HG02852 (cell line): ENCODE data around the gene RRH.
"Not testable (repeated sequence)": the region's sequence is repeated elsewhere in the genome, so short reads cannot be mapped to it uniquely, and the experiment has no call there.

Experiments used
- ATAC-seq: cut with Tn5 transposase; IDR thresholded peaks from one replicate; pipeline ENCODE4 v1.9.1; 2021; ENCODE audit warnings: mild to moderate bottlenecking, moderate library complexity; ENCODE audit not compliant: unreplicated experiment

The RRH gene

GRCh38 chr4:109827672-109828071 is at the start of gene RRH:
Gene RRH (plus strand): TSS chr4:109827972. CDS start chr4:109828028, 56 bp downstream.
- ATAC-seq: no peak

DNA sequence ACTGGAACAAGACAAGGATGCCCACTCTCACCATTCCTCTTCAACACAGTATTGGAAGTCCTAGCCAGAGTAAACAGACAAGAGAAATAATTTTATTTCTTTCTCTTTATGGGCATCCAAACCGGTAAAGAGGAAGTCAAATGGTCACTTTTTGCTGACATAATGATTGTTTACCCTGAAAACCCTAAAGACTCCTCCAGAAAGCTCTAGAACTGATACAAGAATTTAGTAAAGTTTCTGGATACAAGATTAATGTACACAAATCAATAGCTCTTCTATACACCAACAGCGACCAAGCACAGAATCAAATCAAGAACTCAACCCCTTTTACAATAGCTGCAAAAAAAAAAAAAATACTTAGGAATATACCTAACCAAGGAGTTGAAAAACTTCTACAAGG is 45.7 kb upstream of the RRH start:
- not testable (repeated sequence) for ATAC-seq

DNA sequence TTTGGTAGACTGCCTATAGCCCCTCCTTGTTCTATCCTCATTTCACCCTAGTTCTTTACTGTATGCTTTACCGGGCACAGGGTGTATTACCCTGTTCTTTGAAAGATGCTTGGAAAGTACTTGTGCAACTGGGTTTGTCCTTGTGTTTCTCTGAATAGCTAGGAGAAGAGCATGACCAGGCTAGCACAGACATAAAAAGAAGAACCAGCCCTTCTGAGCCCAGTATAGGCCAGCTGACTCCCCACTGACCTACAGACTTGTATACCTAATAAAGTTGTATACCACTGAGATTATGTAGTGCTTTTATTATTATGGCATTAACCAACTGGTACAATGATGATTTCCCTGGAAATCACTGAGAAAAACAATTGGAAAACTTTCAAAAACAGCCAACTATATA is 40.9 kb upstream of the RRH start:
- ATAC-seq: no peak

DNA sequence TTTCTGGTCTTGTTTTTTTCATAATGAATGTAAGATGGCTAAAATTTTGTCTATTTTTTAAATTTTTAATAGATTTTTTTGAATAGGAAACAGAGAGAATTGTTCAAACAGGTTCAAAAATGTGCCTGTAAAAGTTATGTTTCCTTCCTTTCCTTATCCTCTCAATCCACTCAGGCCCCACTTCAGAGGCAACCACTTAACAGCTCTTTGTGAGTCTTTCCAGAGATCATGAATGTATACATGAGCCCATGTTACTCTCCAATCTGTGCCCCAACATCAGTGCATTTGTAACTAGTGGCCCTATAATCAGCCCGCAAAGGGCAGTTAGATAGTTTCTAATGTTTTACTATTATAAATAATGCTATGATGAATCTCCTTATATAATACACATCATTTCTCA is 40.0 kb upstream of the RRH start:
- ATAC-seq: no peak

GRCh38 chr4:109795059-109795458 is 32.7 kb upstream of the RRH start:
- ATAC-seq: no peak

- ATAC-seq: no peak
These were observed 28.9 kb upstream of the RRH start for GRCh38 chr4:109798866-109799265.

DNA sequence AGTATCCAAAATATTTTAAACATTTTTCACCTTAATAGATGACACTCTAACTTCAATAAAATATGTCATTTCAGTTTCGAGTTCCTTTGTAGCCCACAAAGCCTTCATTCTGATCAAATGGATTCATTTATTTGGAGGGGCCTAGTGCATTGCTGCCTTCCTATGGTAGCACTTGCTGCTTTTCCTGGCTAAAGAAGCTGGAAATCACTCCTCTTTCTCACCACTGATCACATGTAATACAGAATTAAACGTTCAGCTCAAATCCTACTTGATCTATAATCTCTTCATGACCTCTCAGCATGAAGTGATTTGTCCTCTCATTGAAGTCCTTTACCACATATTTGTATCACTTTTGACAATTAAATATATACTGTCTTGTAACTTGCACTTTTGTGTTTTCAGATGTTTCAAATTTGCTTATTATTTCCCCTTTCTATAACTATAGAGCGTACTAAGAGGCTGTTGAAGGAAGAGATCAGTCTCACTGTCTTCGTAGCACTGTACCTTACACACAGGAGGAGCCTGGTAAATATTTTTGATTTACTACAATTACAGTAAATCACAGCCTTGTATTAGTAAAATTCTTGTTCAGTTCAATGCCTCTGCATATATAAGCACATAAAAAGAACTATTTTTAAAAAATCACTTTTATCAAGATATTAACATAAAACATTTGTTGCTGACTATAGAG is 26.5 kb upstream of the RRH start:
- no peak for ATAC-seq

- no peak for ATAC-seq
These were observed 25.9 kb upstream of the RRH start, which contains the start of gene CFI for GRCh38 chr4:109801895-109802319. Gene CFI (minus strand): TSS chr4:109801999. CDS start chr4:109801971, 28 bp downstream.

GRCh38 chr4:109803924-109804571 is 23.7 kb upstream of the RRH start:
- peak; percentile 61 for ATAC-seq

DNA sequence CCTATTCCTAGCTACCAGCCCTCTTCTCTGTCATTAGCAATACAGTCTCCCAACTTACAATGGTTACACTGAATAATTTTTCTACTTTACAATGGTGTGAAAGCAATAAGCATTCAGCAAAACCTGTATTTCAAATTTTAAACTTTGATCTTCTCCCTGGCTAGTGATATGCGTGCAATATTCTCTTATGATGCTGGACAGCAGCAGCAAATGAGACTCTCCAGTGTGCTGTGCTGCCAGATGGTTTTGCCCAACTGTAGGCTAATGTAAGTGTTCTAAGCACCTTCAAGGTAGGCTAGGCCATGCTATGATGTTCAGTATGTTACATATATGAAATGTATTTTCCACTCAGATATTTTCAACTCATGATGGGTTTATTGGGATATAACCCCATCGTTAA is 18.1 kb upstream of the RRH start:
- ATAC-seq: no peak

GRCh38 chr4:109810552-109811387 is 17.0 kb upstream of the RRH start:
- no peak for ATAC-seq

DNA sequence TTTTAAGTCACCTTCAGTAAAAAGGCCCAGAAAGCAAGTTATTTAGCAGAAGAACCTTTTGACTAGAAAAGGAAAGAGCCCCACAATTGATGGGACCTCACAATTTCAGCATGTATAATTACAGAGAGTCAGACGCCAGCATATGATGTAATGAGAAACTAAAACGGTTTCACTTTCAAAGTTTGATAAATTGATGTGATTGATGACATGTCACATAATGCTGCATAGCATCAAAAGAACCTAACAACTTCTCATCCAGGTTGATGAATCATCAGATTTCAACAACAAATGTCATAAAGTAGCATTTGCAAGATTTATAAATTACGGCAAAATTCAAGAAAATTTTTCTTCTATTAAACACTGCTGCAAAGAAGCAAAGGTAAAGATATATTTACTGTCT is 16.1 kb upstream of the RRH start:
- ATAC-seq: no peak

DNA sequence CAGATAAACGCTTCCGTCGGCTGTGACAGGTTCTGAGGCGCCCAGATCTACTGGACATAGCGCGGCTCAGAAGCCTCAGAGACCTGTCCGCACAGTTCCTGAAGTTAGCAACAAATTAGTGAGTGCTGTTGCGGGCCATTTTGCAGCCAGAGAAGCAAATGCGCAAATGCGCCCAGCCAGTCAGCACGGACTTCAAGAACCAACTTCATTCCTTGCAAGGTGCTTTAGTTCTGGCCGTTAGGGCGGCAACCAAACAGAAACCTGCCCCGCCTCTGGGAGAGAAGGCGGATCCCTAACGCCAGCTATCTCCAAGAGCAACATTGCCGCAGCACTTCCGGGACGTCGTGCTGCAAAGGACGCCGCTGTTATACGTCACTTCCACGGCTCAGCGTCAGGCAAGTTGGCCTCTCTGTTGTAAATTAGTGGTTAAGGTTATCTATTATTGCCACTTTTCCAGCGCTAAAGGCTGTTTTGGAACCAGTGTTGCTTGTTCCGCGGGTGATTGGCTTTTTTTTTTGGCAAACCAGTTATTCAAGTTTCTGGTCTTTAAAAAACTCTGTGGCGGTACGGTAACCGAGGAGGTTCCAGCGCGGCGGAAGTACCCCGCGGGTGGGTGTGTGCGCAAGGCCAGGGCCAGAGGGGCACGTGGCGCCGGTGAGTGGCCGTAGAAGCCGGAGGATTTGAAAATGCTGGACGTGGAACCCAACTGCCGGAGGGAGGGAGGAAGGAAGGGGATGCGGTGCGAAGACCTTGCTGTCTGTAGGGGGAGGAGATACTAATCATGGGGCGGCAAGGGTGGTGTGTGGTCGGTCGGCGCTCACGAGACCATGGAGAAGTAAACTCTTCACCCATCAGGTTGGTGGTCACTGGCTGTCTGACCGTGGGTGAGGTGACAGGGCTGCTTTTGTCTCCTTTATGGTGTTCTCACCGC is 12.4 kb upstream of the RRH start, which contains the start of gene GAR1:
TSS of gene GAR1 (plus strand) at position 612 of the 931 bp plus-strand sequence. CDS start 403 bp downstream, outside the sequence.
- ATAC-seq: peak; percentile 99

DNA sequence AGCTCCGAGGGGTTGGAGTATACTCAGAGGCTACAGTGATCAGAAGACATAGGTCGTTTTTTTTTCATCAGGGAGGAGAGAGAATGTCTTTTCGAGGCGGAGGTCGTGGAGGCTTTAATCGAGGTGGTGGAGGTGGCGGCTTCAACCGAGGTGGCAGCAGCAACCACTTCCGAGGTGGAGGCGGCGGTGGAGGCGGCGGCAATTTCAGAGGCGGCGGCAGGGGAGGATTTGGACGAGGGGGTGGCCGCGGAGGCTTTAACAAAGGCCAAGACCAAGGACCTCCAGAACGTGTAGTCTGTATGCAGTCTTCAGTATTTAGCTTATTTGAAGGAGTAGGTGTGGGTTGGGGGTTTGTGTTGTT is 11.7 kb upstream of the RRH start:
- ATAC-seq: no peak

DNA sequence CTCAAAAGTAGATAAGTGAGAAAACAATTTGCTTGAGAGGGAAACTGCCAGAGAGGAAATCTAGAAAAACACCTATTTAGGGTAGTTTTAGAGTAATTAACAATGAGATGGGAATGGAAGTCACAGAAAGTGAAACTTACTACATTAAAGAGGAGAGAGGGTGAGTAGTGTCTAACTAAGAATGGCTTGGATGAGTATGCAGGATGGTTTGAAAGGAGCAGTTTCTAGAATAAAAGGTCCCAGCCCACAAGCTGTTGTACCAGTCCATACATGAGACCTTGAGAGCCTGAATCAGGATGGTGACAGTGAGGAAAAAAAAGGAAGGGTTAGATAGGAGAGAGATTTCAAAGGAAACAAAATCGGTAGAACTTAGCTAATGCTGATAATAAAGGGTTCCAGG is 10.9 kb upstream of the RRH start:
- ATAC-seq: no peak

DNA sequence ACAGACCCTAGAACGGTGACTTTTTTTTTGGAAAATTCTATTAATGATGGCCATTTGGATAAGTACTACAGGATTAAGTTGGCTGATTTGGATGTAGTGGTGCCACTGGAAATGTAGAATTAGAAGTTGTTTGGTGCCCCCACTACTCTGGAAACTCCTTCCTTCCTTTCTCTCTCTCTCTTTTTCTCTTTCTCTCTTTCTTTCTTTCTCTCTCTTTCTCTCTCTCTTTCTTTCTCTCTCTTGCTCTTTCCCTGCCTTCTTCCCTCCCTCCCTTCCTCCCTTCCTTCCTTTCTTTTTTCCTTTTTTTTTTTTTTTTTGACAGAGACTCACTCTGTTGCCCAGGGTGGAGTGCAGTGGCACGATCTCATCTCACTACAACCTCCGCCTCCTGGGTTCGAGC is 9.5 kb upstream of the RRH start:
- ATAC-seq: no peak

GRCh38 chr4:109820563-109820962 is 7.2 kb upstream of the RRH start:
- ATAC-seq: no peak

DNA sequence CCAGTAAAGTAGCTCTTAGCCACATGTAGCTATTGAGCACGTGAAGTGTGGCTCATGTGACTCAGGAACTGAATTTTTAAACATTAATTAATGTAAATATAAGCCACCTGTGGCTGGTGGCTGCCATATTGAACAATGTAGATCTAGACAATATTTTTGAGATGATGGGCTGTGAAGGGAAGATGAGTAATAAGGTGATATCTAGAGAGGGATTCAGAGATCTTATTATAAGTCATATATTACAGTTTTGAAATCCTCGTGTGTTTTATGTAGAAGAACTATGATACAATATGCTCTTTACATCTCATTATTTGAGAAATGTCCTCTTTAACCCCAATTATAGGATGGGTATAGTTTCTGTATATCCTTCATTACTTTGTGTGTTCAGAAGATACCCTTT is 6.6 kb upstream of the RRH start:
- ATAC-seq: no peak

DNA sequence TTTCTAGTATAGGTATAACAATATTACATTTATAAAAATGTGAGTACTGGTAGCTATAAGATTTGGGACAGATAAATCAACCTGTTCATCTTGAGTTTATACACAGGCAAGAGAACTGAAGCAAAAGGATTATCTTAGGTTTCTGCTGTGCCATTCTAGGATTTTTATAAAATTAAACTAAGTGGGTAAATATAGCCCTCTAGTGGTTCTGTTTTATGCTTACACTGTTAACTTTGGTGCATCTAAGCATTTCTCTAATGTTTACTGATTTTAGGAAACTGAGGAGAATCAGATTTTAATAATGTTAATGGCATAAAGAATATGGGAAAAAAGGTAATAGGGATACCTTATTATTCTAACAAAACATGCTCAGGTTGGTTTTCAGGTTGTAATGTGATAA is 1.1 kb upstream of the RRH start:
- no peak for ATAC-seq

GRCh38 chr4:109833756-109834155 is 6.0 kb downstream of the RRH start:
- ATAC-seq: no peak

GRCh38 chr4:109836985-109837384 is 9.2 kb downstream of the RRH start:
- ATAC-seq: no peak
